GM19467 (cell line): ENCODE results near the gene ATP6V0A4.
"Not testable (repeated sequence)": the region's sequence is repeated elsewhere in the genome, so short reads cannot be mapped to it uniquely, and the experiment has no call there.

ENCODE experiments used
- ATAC-seq: cut with Tn5 transposase; IDR thresholded peaks from one replicate; pipeline ENCODE4 v1.9.1; 2021; ENCODE audit warnings: mild to moderate bottlenecking, moderate library complexity; ENCODE audit not compliant: unreplicated experiment

The ATP6V0A4 gene

GRCh38 chr7:138797715-138798320, at the start of gene ATP6V0A4, which contains the start of gene TMEM213:
Gene ATP6V0A4, minus strand, starts transcription at chr7:138798196. Its CDS starts 26,949 bp downstream, at chr7:138771247.
Gene TMEM213, plus strand, starts transcription at chr7:138797994. Its CDS starts 111 bp downstream, at chr7:138798105.
- no peak for ATAC-seq

GRCh38 chr7:138845711-138846110, 47.7 kb upstream of the ATP6V0A4 start:
- ATAC-seq, result no peak

GRCh38 chr7:138843632-138844580, 45.9 kb upstream of the ATP6V0A4 start:
- no peak for ATAC-seq

GRCh38 chr7:138842111-138842510, 44.1 kb upstream of the ATP6V0A4 start:
- ATAC-seq, result no peak

GRCh38 chr7:138838166-138838565, 40.2 kb upstream of the ATP6V0A4 start:
- no peak for ATAC-seq

GRCh38 chr7:138837627-138838026, 39.6 kb upstream of the ATP6V0A4 start:
- no peak for ATAC-seq

GRCh38 chr7:138835087-138835486, 37.1 kb upstream of the ATP6V0A4 start:
- ATAC-seq, result no peak

- ATAC-seq, result no peak
Observed at GRCh38 chr7:138834583-138834982, 36.6 kb upstream of the ATP6V0A4 start.

GRCh38 chr7:138833596-138833995, 35.6 kb upstream of the ATP6V0A4 start:
- ATAC-seq, result no peak

GRCh38 chr7:138832966-138833365, 35.0 kb upstream of the ATP6V0A4 start:
- ATAC-seq, result no peak

GRCh38 chr7:138829335-138829734, 31.3 kb upstream of the ATP6V0A4 start:
- ATAC-seq, result no peak

- no peak for ATAC-seq
Observed at GRCh38 chr7:138828302-138828701, 30.3 kb upstream of the ATP6V0A4 start.

GRCh38 chr7:138825049-138825721, 27.2 kb upstream of the ATP6V0A4 start:
- ATAC-seq, result no peak

- ATAC-seq, result no peak
Observed at GRCh38 chr7:138822867-138823535, 25.0 kb upstream of the ATP6V0A4 start.

- ATAC-seq, result no peak
Observed at GRCh38 chr7:138821912-138822311, 23.9 kb upstream of the ATP6V0A4 start.

GRCh38 chr7:138819625-138820024, 21.6 kb upstream of the ATP6V0A4 start:
- ATAC-seq, result no peak

- no peak for ATAC-seq
Observed at GRCh38 chr7:138816650-138817049, 18.7 kb upstream of the ATP6V0A4 start.

- ATAC-seq, result no peak
Observed at GRCh38 chr7:138814816-138815332, 16.9 kb upstream of the ATP6V0A4 start.

- ATAC-seq, result no peak
Observed at GRCh38 chr7:138813945-138814344, 15.9 kb upstream of the ATP6V0A4 start.

- not testable (repeated sequence) for ATAC-seq
Observed at GRCh38 chr7:138811327-138811726, 13.3 kb upstream of the ATP6V0A4 start.

- no peak for ATAC-seq
Observed at GRCh38 chr7:138809346-138809745, 11.3 kb upstream of the ATP6V0A4 start.
